MM.1S (cell line): Measurements from ENCODE around the gene BARD1.

Source experiments
- EZH2 ChIP-seq: fragments of 300-600 bp; sonication (generic); optimal IDR thresholded peaks from 2 replicates; pipeline ENCODE3; 2017; ENCODE audit warnings: low read depth, mild to moderate bottlenecking, antibody characterized with exemption, low read length, mixed read lengths
- TF ChIP-seq, protein P1 (sequence below): fragments of 300-600 bp; sonication (generic); IDR thresholded peaks from 2 replicates; pipeline ENCODE4 v1.5.1; 2016; ENCODE audit warnings: antibody characterized with exemption, low read length, mixed read lengths

DNA sequence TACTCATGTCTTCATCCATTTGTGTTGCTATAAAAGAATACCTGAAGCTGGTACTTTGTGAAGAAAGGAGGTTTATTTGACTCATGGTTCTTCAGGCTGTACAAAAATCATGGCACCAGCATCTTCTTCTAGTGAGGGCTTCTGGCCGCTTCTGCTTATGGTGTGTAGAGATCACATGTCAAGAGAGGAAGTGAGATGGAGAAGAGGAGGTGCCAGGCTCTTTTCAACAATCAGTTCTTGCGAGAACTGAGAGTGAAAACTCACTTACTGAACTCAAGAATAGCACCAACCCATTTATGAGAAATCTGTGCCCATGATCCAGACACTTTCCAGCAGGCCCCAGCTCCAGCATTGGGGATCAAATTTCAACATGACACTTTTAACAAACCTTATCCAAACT is 30.0 kb upstream of the BARD1 start:
- no peak for TF ChIP-seq EZH2
- TF ChIP-seq, protein P1, sequence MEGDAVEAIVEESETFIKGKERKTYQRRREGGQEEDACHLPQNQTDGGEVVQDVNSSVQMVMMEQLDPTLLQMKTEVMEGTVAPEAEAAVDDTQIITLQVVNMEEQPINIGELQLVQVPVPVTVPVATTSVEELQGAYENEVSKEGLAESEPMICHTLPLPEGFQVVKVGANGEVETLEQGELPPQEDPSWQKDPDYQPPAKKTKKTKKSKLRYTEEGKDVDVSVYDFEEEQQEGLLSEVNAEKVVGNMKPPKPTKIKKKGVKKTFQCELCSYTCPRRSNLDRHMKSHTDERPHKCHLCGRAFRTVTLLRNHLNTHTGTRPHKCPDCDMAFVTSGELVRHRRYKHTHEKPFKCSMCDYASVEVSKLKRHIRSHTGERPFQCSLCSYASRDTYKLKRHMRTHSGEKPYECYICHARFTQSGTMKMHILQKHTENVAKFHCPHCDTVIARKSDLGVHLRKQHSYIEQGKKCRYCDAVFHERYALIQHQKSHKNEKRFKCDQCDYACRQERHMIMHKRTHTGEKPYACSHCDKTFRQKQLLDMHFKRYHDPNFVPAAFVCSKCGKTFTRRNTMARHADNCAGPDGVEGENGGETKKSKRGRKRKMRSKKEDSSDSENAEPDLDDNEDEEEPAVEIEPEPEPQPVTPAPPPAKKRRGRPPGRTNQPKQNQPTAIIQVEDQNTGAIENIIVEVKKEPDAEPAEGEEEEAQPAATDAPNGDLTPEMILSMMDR: no peak
